Adrenal gland (tissue), 5 donors: ENCODE measurements around the gene ANKRD13A.

ENCODE experiments used
- CTCF ChIP-seq, 6 experiments: fragments of 450-650 bp in 4 of 6; fragments of 200-600 bp in 2 of 6; sonication (generic) in 1 of 6; IDR thresholded peaks; 1 replicate in 5 of 6; 2 replicates in 1 of 6; pipeline versions ENCODE4 v1.5.1 to v1.8.0; 2016 to 2021; ENCODE audit warnings: antibody characterized with exemption in 6 of 6, mild to moderate bottlenecking in 2 of 6, moderate library complexity in 1 of 6
- POLR2A ChIP-seq, 2 donors: fragments of 450-650 bp; IDR thresholded peaks; one replicate each; pipeline ENCODE4 v1.6.1; 2017; ENCODE audit warnings: antibody characterized with exemption in 2 of 2, mild to moderate bottlenecking in 2 of 2, moderate library complexity in 1 of 2
- donor health status: DM: no; HTN: no; CAD: no.

GRCh38 chr12:109988274-109988673, 11.0 kb upstream of the ANKRD13A start:
- TF ChIP-seq CTCF (IDR thresholded peaks at IDR 0.05) (no peak), POLR2A (IDR thresholded peaks at IDR 0.05) (no peak)
